AG04450 (cell line): ENCODE results near the gene TMBIM6. TPM values are rescaled to one million over a fixed set of nuclear protein-coding genes. Genes with fewer than 3 reads are reported as not detected.
"Not testable (repeated sequence)": the region's sequence is repeated elsewhere in the genome, so short reads cannot be mapped to it uniquely, and the experiment has no call there.

Source experiments
- CTCF ChIA-PET: fragments of 300-600, 350-600 bp; formaldehyde crosslinking; extraction: SDS; loops from one replicate; lab custom pipeline; 2022; ENCODE audit warnings: antibody characterized with exemption, inconsistent platforms; lab: Charles Lee
- POLR2A ChIA-PET: fragments of 350-600 bp; formaldehyde crosslinking; extraction: SDS; loops from one replicate; lab custom pipeline; 2021; ENCODE audit warnings: antibody characterized with exemption, inconsistent platforms; lab: Yijun Ruan, JAX
- DNase-seq: peaks from one replicate; pipeline ENCODE4 v3.0.0-alpha.2; 2011; ENCODE audit warnings: low read depth, low spot score
- H3K27ac ChIP-seq: one replicate; pipeline ENCODE4 v1.5.1; 2012; ENCODE audit warnings: low read depth, low read length, control low read depth
- H3K27me3 ChIP-seq: one replicate; pipeline ENCODE4 v1.6.0; 2012; ENCODE audit warnings: low read length; ENCODE audit not compliant: control insufficient read depth, insufficient read depth
- H3K4me3 ChIP-seq: 2 replicates; pipeline ENCODE4 v1.5.1; 2011; ENCODE audit warnings: mild to moderate bottlenecking, low read depth, low read length, control low read depth
- H3K9me3 ChIP-seq: 2 replicates; pipeline ENCODE4 v1.5.1; 2012; ENCODE audit warnings: low read length; ENCODE audit not compliant: control insufficient read depth, insufficient read depth
- CTCF ChIP-seq: IDR thresholded peaks from 2 replicates; pipeline ENCODE4 v1.5.1; 2011; ENCODE audit warnings: low read depth, low read length, control low read depth, inconsistent platforms
- polyA plus RNA-seq: library from polyadenylated mRNA; depleted of rRNA; stranded (reverse); fragments of >200 nt; gene quantifications from 2 replicates; pipeline ENCODE4 v1.2.3, GENCODE V29; 2011

TMBIM6 gene
- polyA plus RNA-seq, 1 experiment: 906 TPM

GRCh38 chr12:49763006-49763591 lies 21.7 kb downstream of the TMBIM6 start:
- ChIA-PET POLR2A (no interaction called here), CTCF (interaction anchor here (0.6 to 3.0 kb wide), 16 partner anchors 9 to 1946 kb away, joined by 3 to 14 read pairs (median 4); partner anchors contain the start of genes NCKAP5L and TMBIM6)
- H3K27ac ChIP-seq: no peak overlapping the region
- TF ChIP-seq CTCF: peak; percentile 74
- no peak overlapping the region for H3K4me3 ChIP-seq
- DNase-seq: no peak
- H3K9me3 ChIP-seq: no peaks in the 10 kb centered on the region
- H3K27me3 ChIP-seq: no peaks in the 10 kb centered on the region

GRCh38 chr12:49764126-49764525 lies 22.8 kb downstream of the TMBIM6 start:
- H3K9me3 ChIP-seq: no peaks in the 10 kb centered on the region
- no peak overlapping the region for H3K27ac ChIP-seq
- no peak for DNase-seq
- no peak for TF ChIP-seq CTCF
- CTCF ChIA-PET: interaction anchor here (1.1 to 1.9 kb wide), 4 partner anchors 11 to 75 kb away, joined by 3 to 7 read pairs (median 4); no protein-coding TSS in a partner anchor
- no peak overlapping the region for H3K4me3 ChIP-seq
- POLR2A ChIA-PET: interaction anchor here (0.8 kb wide), 1 partner anchor 23 kb away, joined by 4 read pairs; the partner anchor contains the start of gene TMBIM6
- no peaks in the 10 kb centered on the region for H3K27me3 ChIP-seq

- TF ChIP-seq CTCF: no peak
- H3K27ac ChIP-seq: no peak overlapping the region
- CTCF ChIA-PET: no interaction called here
- H3K27me3 ChIP-seq: no peaks in the 10 kb centered on the region
- POLR2A ChIA-PET: interaction anchor here (0.5 to 0.6 kb wide), 2 partner anchors 62 to 73 kb away, joined by 3 to 10 read pairs; partner anchors contain the start of gene NCKAP5L
- DNase-seq: no peak
- H3K9me3 ChIP-seq: no peaks in the 10 kb centered on the region
- H3K4me3 ChIP-seq: no peak overlapping the region
Measured at GRCh38 chr12:49766115-49766455, 24.7 kb downstream of the TMBIM6 start.

- DNase-seq: no peak
- no peaks in the 10 kb centered on the region for H3K9me3 ChIP-seq
- no peak overlapping the region for H3K27ac ChIP-seq
- POLR2A ChIA-PET: interaction anchor here (0.6 kb wide), 1 partner anchor 130 kb away, joined by 3 read pairs; no protein-coding TSS in a partner anchor
- H3K27me3 ChIP-seq: no peaks in the 10 kb centered on the region
- no peak for TF ChIP-seq CTCF
- H3K4me3 ChIP-seq: no peak overlapping the region
- CTCF ChIA-PET: interaction anchor here (0.7 kb wide), 1 partner anchor 129 kb away, joined by 4 read pairs; no protein-coding TSS in a partner anchor
Measured at GRCh38 chr12:49767333-49767732, 26.0 kb downstream of the TMBIM6 start.

- H3K9me3 ChIP-seq, H3K27ac ChIP-seq, POLR2A ChIA-PET, DNase-seq, H3K27me3 ChIP-seq, H3K4me3 ChIP-seq: not testable (repeated sequence)
- CTCF ChIA-PET: interaction anchor here (0.7 to 1.5 kb wide), 3 partner anchors 66 to 74 kb away, joined by 3 to 4 read pairs (median 3); no protein-coding TSS in a partner anchor
Measured at GRCh38 chr12:49773102-49773501, 31.7 kb downstream of the TMBIM6 start.
